ENCODE results near the gene FERMT1.

GRCh38 chr20:6029538-6029937 is 93.3 kb downstream of the FERMT1 start:
- TF ChIP-seq CTCF (IDR thresholded peaks at IDR 0.05; ENCODE audit: insufficient read depth, low read length), result no peak
- TF ChIP-seq POLR2AphosphoS5 (IDR thresholded peaks at IDR 0.05; ENCODE audit: low read depth), result no peak
- no peak for TF ChIP-seq REST (IDR thresholded peaks at IDR 0.05; ENCODE audit: insufficient replicate concordance, low read depth)

Measured in HL-60 (cell line).